HL-60 (cell line): ENCODE measurements around the gene KRTAP10-1.

Experiments
- DNase-seq, 2 experiments: peaks; one replicate each; pipeline ENCODE4 v3.0.0-alpha.2; 2010 to 2020; ENCODE audit warnings: low read depth in 1 of 2, low spot score in 1 of 2
- H3K27ac ChIP-seq: fragments of 250-450 bp; sonication (Bioruptor Pico); replicated peaks from 2 replicates; pipeline ENCODE4 v1.5.1; 2020; ENCODE audit warnings: mild to moderate bottlenecking, moderate library complexity
- H3K27me3 ChIP-seq: fragments of 250-450 bp; sonication (Bioruptor Pico); 2 replicates; pipeline ENCODE4 v1.5.1; 2021; ENCODE audit warnings: mild to moderate bottlenecking, moderate library complexity; ENCODE audit not compliant: insufficient read depth, poor library complexity, severe bottlenecking
- H3K4me3 ChIP-seq: replicated peaks from 2 replicates; pipeline ENCODE4 v1.5.1; 2011; ENCODE audit warnings: mild to moderate bottlenecking, control low read depth, low read length; ENCODE audit not compliant: insufficient read depth
- CTCF ChIP-seq: IDR thresholded peaks from one replicate; pipeline ENCODE4 v1.5.1; 2011; ENCODE audit warnings: low read length, control low read depth, inconsistent platforms; ENCODE audit not compliant: insufficient read depth
- GABPA ChIP-seq: IDR thresholded peaks from 2 replicates; pipeline ENCODE4 v1.6.1; 2012; ENCODE audit warnings: low read depth
- POLR2AphosphoS5 ChIP-seq: IDR thresholded peaks from 2 replicates; pipeline ENCODE4 v1.6.1; 2012; ENCODE audit warnings: low read depth
- REST ChIP-seq: IDR thresholded peaks from 2 replicates; pipeline ENCODE4 v1.6.1; 2012; ENCODE audit warnings: low read depth; ENCODE audit not compliant: insufficient replicate concordance
- SPI1 ChIP-seq: IDR thresholded peaks from 2 replicates; pipeline ENCODE4 v1.6.1; 2012; ENCODE audit warnings: low read depth, mild to moderate bottlenecking, borderline replicate concordance

The KRTAP10-1 gene

GRCh38 chr21:44533121-44533890, 6.7 kb downstream of the KRTAP10-1 start:
- Histone ChIP-seq H3K27me3 (no peaks in the 10 kb centered on the region), H3K4me3 (no peak overlapping the region), H3K27ac (no peak overlapping the region)
- DNase-seq = no peak
- no peak for TF ChIP-seq POLR2AphosphoS5

- TF ChIP-seq SPI1 (no peak), REST (no peak), GABPA (no peak), POLR2AphosphoS5 (no peak), CTCF (no peak)
- no peak overlapping the region for H3K27ac ChIP-seq
- no peak overlapping the region for H3K4me3 ChIP-seq
- DNase-seq = no peak
- no peaks in the 10 kb centered on the region for H3K27me3 ChIP-seq
Observed at GRCh38 chr21:44532712-44533111, 7.3 kb downstream of the KRTAP10-1 start.

GRCh38 chr21:44531606-44532564, 8.1 kb downstream of the KRTAP10-1 start:
- TF ChIP-seq REST (no peak), SPI1 (no peak), POLR2AphosphoS5 (no peak), GABPA (no peak), CTCF (no peak)
- no peak for DNase-seq
- Histone ChIP-seq H3K27me3 (no peaks in the 10 kb centered on the region), H3K4me3 (no peak overlapping the region), H3K27ac (no peak overlapping the region)

GRCh38 chr21:44530903-44531605, 8.9 kb downstream of the KRTAP10-1 start:
- H3K4me3 ChIP-seq = no peak overlapping the region
- H3K27ac ChIP-seq = no peak overlapping the region
- no peak for TF ChIP-seq CTCF
- no peak for TF ChIP-seq GABPA
- TF ChIP-seq POLR2AphosphoS5 = no peak
- no peak for TF ChIP-seq REST
- no peak for TF ChIP-seq SPI1
- no peaks in the 10 kb centered on the region for H3K27me3 ChIP-seq
- DNase-seq = no peak
